Coronary artery (tissue), 2 donors: ENCODE data around the gene CHKA.
A peak's percentile ranks its signal among the peaks of the same experiment; 100 is the strongest.

Experiments
- DNase-seq: peaks from one replicate; pipeline ENCODE4 v3.0.0-alpha.2; 2017; ENCODE audit warnings: low spot score
- H3K27ac ChIP-seq, 2 donors: fragments of 200-600 bp; sonication (generic); one replicate each; pipeline ENCODE4 v1.5.1; 2016 to 2019
- H3K4me3 ChIP-seq: fragments of 200-600 bp; sonication (generic); 2 replicates; pipeline ENCODE4 v1.5.1; 2016; ENCODE audit warnings: mild to moderate bottlenecking, moderate library complexity
- TF ChIP-seq, protein P1 (sequence below): fragments of 200-600 bp; sonication (generic); IDR thresholded peaks from one replicate; pipeline ENCODE4 v1.5.1; 2019; ENCODE audit warnings: antibody characterized with exemption

CHKA gene

DNA sequence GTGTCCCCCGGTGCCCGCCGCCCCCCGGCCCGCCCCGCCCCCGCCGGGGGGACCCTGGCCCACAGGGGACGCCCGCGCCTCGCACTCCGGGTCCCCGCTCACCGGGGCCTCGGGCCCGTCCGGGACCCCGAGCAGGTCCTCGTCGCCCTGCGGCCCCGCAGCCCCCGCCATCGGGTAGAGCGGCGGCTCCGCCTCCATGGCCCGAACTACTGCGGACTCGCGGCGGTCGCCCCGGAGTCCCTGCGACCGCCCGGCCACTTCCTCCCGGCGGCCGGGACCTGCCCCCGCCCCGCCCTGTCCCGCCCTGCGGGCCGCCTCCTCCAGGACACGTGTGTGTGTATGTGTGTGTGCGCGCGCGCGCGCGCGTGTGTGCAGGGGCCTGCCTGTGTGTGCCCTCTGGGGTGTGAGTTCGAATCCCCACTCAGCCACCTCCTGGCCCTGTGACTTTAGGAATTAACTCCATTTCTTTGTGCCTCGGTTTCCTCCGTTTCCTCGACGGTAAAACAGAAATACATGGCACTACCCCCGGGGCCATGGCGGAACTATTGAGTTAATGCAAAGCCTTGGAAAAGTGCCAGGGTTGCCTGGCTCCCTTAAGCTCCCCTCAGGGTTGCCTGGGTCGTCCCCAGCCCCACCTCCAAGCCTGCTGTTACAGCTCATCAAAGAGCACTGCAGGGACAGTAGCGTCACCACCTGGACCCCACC lies 117.2 kb downstream of the CHKA start, which contains the start of gene UNC93B1:
TSS of gene UNC93B1 (minus strand) at position 252 of the 705 bp plus-strand sequence. CDS start at position 198, 54 bp downstream.
- DNase-seq = peak; percentile 92
- TF ChIP-seq, protein P1, sequence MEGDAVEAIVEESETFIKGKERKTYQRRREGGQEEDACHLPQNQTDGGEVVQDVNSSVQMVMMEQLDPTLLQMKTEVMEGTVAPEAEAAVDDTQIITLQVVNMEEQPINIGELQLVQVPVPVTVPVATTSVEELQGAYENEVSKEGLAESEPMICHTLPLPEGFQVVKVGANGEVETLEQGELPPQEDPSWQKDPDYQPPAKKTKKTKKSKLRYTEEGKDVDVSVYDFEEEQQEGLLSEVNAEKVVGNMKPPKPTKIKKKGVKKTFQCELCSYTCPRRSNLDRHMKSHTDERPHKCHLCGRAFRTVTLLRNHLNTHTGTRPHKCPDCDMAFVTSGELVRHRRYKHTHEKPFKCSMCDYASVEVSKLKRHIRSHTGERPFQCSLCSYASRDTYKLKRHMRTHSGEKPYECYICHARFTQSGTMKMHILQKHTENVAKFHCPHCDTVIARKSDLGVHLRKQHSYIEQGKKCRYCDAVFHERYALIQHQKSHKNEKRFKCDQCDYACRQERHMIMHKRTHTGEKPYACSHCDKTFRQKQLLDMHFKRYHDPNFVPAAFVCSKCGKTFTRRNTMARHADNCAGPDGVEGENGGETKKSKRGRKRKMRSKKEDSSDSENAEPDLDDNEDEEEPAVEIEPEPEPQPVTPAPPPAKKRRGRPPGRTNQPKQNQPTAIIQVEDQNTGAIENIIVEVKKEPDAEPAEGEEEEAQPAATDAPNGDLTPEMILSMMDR = no peak
- Histone ChIP-seq H3K4me3 (peak within 1 kb of the TSS; percentile 96), H3K27ac (peak within 1 kb of the TSS; percentile 66 to 89)

- Histone ChIP-seq H3K4me3 (peak overlapping the region; percentile 96), H3K27ac (peak overlapping the region; percentile 66 to 89)
- TF ChIP-seq, protein P1 = no peak
- DNase-seq = peak; percentile 79
Observed at GRCh38 chr11:68002938-68003845, 118.0 kb downstream of the CHKA start.
